A673 (cell line): ENCODE measurements around the gene SDF4. TPM values are rescaled to one million over a fixed set of nuclear protein-coding genes. Genes with fewer than 3 reads are reported as not detected.

Experiments
- BruUV-seq: library from RNA; stranded (reverse); fragments of 400-500 nt; replicated peaks from 2 replicates; lab custom pipeline; 2021; lab: Mats Ljungman, UMichigan
- CTCF ChIA-PET: fragments of 300-600 bp; sonication (Branson Sonifier 250); formaldehyde crosslinking; loops from one replicate; lab custom pipeline; 2022; ENCODE audit warnings: antibody characterized with exemption; lab: Charles Lee
- POLR2A ChIA-PET: fragments of 300-600 bp; sonication (Branson Sonifier 250); formaldehyde crosslinking; loops from one replicate; lab custom pipeline; 2022; ENCODE audit warnings: antibody characterized with exemption; ENCODE audit not compliant: low non-redundant PET; lab: Charles Lee
- DNase-seq: peaks from one replicate; pipeline ENCODE4 v3.0.0-alpha.2; 2015; ENCODE audit warnings: low spot score
- H3K27ac ChIP-seq: fragments of 200-600 bp; sonication (generic); 2 replicates; pipeline ENCODE4 v1.5.1; 2016; ENCODE audit warnings: mixed run types, low read depth, mild to moderate bottlenecking, mixed read lengths, antibody characterized with exemption, low read length; ENCODE audit not compliant: poor library complexity, severe bottlenecking
- H3K27me3 ChIP-seq: fragments of 200-600 bp; sonication (generic); replicated peaks from 2 replicates; pipeline ENCODE4 v1.6.1; 2017; ENCODE audit warnings: mixed run types, low read depth, mild to moderate bottlenecking, mixed read lengths, antibody characterized with exemption, low read length; ENCODE audit not compliant: insufficient read depth, poor library complexity
- H3K36me3 ChIP-seq: fragments of 200-600 bp; sonication (generic); 2 replicates; pipeline ENCODE4 v1.6.1; 2016; ENCODE audit warnings: mixed run types, mild to moderate bottlenecking, mixed read lengths, antibody characterized with exemption, low read length; ENCODE audit not compliant: insufficient read depth, poor library complexity, severe bottlenecking
- H3K4me1 ChIP-seq: fragments of 200-600 bp; sonication (generic); 2 replicates; pipeline ENCODE4 v1.6.1; 2017; ENCODE audit warnings: mixed run types, mild to moderate bottlenecking, mixed read lengths, antibody characterized with exemption, low read length; ENCODE audit not compliant: insufficient read depth, poor library complexity, severe bottlenecking
- H3K4me3 ChIP-seq: fragments of 200-600 bp; sonication (generic); 2 replicates; pipeline ENCODE4 v1.5.1; 2016; ENCODE audit warnings: low read depth, mixed run types, mild to moderate bottlenecking, mixed read lengths, low read length; ENCODE audit not compliant: poor library complexity, severe bottlenecking
- H3K9me3 ChIP-seq: fragments of 200-600 bp; sonication (generic); 2 replicates; pipeline ENCODE4 v1.6.1; 2016; ENCODE audit warnings: mixed run types, low read depth, mild to moderate bottlenecking, mixed read lengths, antibody characterized with exemption, low read length; ENCODE audit not compliant: poor library complexity, severe bottlenecking
- CTCF ChIP-seq: fragments of 300-800, 200-600 bp; sonication (generic); conservative IDR thresholded peaks from 2 replicates; pipeline ENCODE4 v1.5.1; 2017; ENCODE audit warnings: low read depth, mild to moderate bottlenecking, antibody characterized with exemption, low read length, moderate library complexity, mixed read lengths
- EZH2 ChIP-seq: fragments of 200-600 bp; sonication (generic); IDR thresholded peaks from 2 replicates; pipeline ENCODE4 v1.6.1; 2017; ENCODE audit warnings: borderline replicate concordance, low read depth, mild to moderate bottlenecking, mixed read lengths, antibody characterized with exemption, low read length; ENCODE audit not compliant: poor library complexity, severe bottlenecking
- intact Hi-C: fragments of 100-400 bp; cut with micrococcal nuclease; formaldehyde crosslinking; loops from one replicate; pipeline ENCODE4 v1.10.0; 2022; ENCODE audit not compliant: unreplicated experiment
- total RNA-seq: library from RNA; stranded (reverse); gene quantifications from 2 replicates; pipeline ENCODE4 v1.2.3, GENCODE V29; 2021

SDF4 gene
- total RNA-seq, 1 experiment from 2014 or later: 133 TPM

- H3K4me1 ChIP-seq: no peaks in the 10 kb centered on the region
- no peaks in the 10 kb centered on the region for H3K9me3 ChIP-seq
- no peak for DNase-seq
- intact Hi-C loops: no loop called here
- CTCF ChIA-PET: no interaction called here
- H3K27me3 ChIP-seq: no peaks in the 10 kb centered on the region
- no peak overlapping the region for H3K4me3 ChIP-seq
- peaks cover 45% of the 10 kb centered on the region for H3K36me3 ChIP-seq
- TF ChIP-seq CTCF (no peak), EZH2 (no peak)
- POLR2A ChIA-PET: interaction anchor here (0.5 to 0.7 kb wide), 4 partner anchors 99 to 276 kb away, joined by 3 to 14 read pairs (median 5); no protein-coding TSS in a partner anchor
- no peak overlapping the region for H3K27ac ChIP-seq
- BruUV-seq: no TSS peak
Measured at GRCh38 chr1:1256956-1257871, 25.4 kb upstream of the SDF4 start.

GRCh38 chr1:1255611-1256010, 23.8 kb upstream of the SDF4 start:
- POLR2A ChIA-PET: no interaction called here

GRCh38 chr1:1255078-1255477, 23.3 kb upstream of the SDF4 start:
- H3K4me3 ChIP-seq: no peak overlapping the region
- CTCF ChIA-PET: no interaction called here
- H3K27me3 ChIP-seq: no peaks in the 10 kb centered on the region
- H3K27ac ChIP-seq: no peak overlapping the region
- intact Hi-C loops: no loop called here
- no peak for DNase-seq
- peaks cover 33% of the 10 kb centered on the region for H3K36me3 ChIP-seq
- BruUV-seq: TSS peak; percentile 73
- TF ChIP-seq CTCF: no peak
- no peak for TF ChIP-seq EZH2
- H3K9me3 ChIP-seq: no peaks in the 10 kb centered on the region
- no peaks in the 10 kb centered on the region for H3K4me1 ChIP-seq
- POLR2A ChIA-PET: no interaction called here

More at GRCh38 chr1:1255611-1256010, 23.8 kb upstream of the SDF4 start:
- Histone ChIP-seq H3K9me3 (no peaks in the 10 kb centered on the region), H3K4me1 (no peaks in the 10 kb centered on the region), H3K27me3 (no peaks in the 10 kb centered on the region), H3K4me3 (no peak overlapping the region), H3K36me3 (peaks cover 37% of the 10 kb centered on the region), H3K27ac (no peak overlapping the region)
- intact Hi-C loops: no loop called here
- TF ChIP-seq CTCF (no peak), EZH2 (no peak)
- no TSS peak for BruUV-seq
- CTCF ChIA-PET: no interaction called here
- DNase-seq: no peak
